ENCODE data around the gene DDHD1.

DDHD1 gene

DNA sequence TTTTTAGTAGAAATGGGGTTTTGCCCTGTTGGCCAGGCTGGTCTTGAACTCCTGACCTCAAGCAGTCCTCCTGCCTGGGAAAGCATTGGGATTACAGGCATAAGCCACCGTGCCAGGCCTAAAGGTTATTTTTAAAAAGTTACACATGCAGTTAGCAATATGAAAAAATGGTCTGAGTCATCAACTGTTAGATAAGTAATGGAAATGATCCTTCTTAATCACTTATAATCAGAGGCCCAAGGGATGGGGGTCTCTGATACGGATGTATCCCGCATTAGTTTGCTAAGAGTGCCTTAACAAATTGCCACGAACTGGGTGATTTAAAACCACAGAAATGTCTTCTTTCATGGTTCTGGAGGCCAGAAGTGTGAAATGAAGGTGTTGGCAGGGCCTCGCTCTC lies 148.1 kb downstream of the DDHD1 start:
- Histone ChIP-seq H3K4me2 (ENCODE audit: low read length, poor library complexity, severe bottlenecking) (no peak overlapping the region), H3K27me3 (ENCODE audit: control insufficient read depth in 1 of 2, insufficient read depth in 1 of 2, low read length in 2 of 2) (no peaks in the 10 kb centered on the region), H3K4ac (ENCODE audit: low read depth in 1 of 2, low read length in 2 of 2) (no peak overlapping the region), H4K91ac (ENCODE audit: low read length) (no peak overlapping the region), H3K9me3 (ENCODE audit: control insufficient read depth, low read length) (no peaks in the 10 kb centered on the region), H3K4me3 (ENCODE audit: insufficient read depth in 1 of 2, low read depth in 1 of 2, low read length in 2 of 2) (no peak overlapping the region), H4K8ac (ENCODE audit: low read length) (no peak overlapping the region), H3K18ac (ENCODE audit: low read depth in 1 of 2, low read length in 2 of 2) (no peak overlapping the region), H3K23ac (ENCODE audit: low read length in 2 of 2) (no peak overlapping the region), H2BK15ac (ENCODE audit: low read depth, poor library complexity, severe bottlenecking) (no peak overlapping the region), H3K36me3 (ENCODE audit: control insufficient read depth in 1 of 2, insufficient read depth in 2 of 2, low read depth in 1 of 2, low read length in 2 of 2) (no peaks in the 10 kb centered on the region), H3K14ac (ENCODE audit: low read length in 2 of 2) (no peak overlapping the region), H2AK5ac (ENCODE audit: low read length, severe bottlenecking) (no peak overlapping the region), H2BK12ac (ENCODE audit: low read length in 2 of 2) (no peak overlapping the region), H2BK5ac (ENCODE audit: low read depth, low read length, poor library complexity, severe bottlenecking) (no peak overlapping the region), H3K4me1 (ENCODE audit: control insufficient read depth, insufficient read depth, low read depth, low read length) (peaks cover 3% of the 10 kb centered on the region), H3K27ac (ENCODE audit: low read length, poor library complexity, severe bottlenecking) (no peak overlapping the region), H3K9ac (ENCODE audit: low read length) (no peak overlapping the region), H2BK120ac (ENCODE audit: low read depth, low read length) (no peak overlapping the region), H2AFZ (ENCODE audit: low read depth, low read length) (no peak overlapping the region), H3K79me1 (replicated peaks; ENCODE audit: low read length, poor library complexity, severe bottlenecking) (no peaks in the 10 kb centered on the region)
- 91% methylated on average over 4 of the region's 5 CpGs for WGBS
- no peak for DNase-seq

DNA sequence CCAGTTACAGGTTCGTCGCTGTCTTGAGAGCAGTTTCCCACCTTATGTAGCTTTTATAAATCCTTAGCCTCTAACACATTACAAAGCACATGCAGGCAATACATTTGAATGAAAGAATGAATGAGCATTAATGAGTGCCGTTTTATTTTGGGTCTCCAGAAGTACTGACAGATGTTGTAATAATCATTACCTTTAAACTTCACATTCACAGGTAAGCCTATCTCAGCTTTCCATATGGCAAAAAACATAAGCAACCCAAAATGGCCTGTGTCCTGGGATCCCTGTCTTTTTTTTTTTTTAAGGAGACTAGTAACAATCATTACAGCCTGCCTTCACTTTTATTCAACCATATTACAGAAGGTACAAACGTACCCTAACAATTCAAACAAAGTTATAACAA lies 149.3 kb downstream of the DDHD1 start:
- H3K27ac ChIP-seq (ENCODE audit: low read length, poor library complexity, severe bottlenecking): no peak overlapping the region
- no peak overlapping the region for H2BK12ac ChIP-seq (ENCODE audit: low read length in 2 of 2)
- WGBS: 100% methylated on average over 1 of the region's 4 CpGs
- no peak overlapping the region for H2AFZ ChIP-seq (ENCODE audit: low read depth, low read length)
- H3K9ac ChIP-seq (ENCODE audit: low read length): no peak overlapping the region
- H2BK120ac ChIP-seq (ENCODE audit: low read depth, low read length): no peak overlapping the region
- H3K9me3 ChIP-seq (ENCODE audit: control insufficient read depth, low read length): no peaks in the 10 kb centered on the region
- H4K8ac ChIP-seq (ENCODE audit: low read length): no peak overlapping the region
- H3K27me3 ChIP-seq (ENCODE audit: control insufficient read depth in 1 of 2, insufficient read depth in 1 of 2, low read length in 2 of 2): no peaks in the 10 kb centered on the region
- no peak overlapping the region for H2AK5ac ChIP-seq (ENCODE audit: low read length, severe bottlenecking)
- no peak overlapping the region for H3K4me3 ChIP-seq (ENCODE audit: insufficient read depth in 1 of 2, low read depth in 1 of 2, low read length in 2 of 2)
- H3K14ac ChIP-seq (ENCODE audit: low read length in 2 of 2): no peak overlapping the region
- H3K4ac ChIP-seq (ENCODE audit: low read depth in 1 of 2, low read length in 2 of 2): no peak overlapping the region
- no peak for DNase-seq
- peaks cover 3% of the 10 kb centered on the region for H3K4me1 ChIP-seq (ENCODE audit: control insufficient read depth, insufficient read depth, low read depth, low read length)
- no peak overlapping the region for H2BK5ac ChIP-seq (ENCODE audit: low read depth, low read length, poor library complexity, severe bottlenecking)
- H3K36me3 ChIP-seq (ENCODE audit: control insufficient read depth in 1 of 2, insufficient read depth in 2 of 2, low read depth in 1 of 2, low read length in 2 of 2): no peaks in the 10 kb centered on the region
- H3K18ac ChIP-seq (ENCODE audit: low read depth in 1 of 2, low read length in 2 of 2): no peak overlapping the region
- no peak overlapping the region for H4K91ac ChIP-seq (ENCODE audit: low read length)
- H3K79me1 ChIP-seq (replicated peaks; ENCODE audit: low read length, poor library complexity, severe bottlenecking): no peaks in the 10 kb centered on the region
- no peak overlapping the region for H3K4me2 ChIP-seq (ENCODE audit: low read length, poor library complexity, severe bottlenecking)
- no peak overlapping the region for H2BK15ac ChIP-seq (ENCODE audit: low read depth, poor library complexity, severe bottlenecking)
- H3K23ac ChIP-seq (ENCODE audit: low read length in 2 of 2): no peak overlapping the region

DNA sequence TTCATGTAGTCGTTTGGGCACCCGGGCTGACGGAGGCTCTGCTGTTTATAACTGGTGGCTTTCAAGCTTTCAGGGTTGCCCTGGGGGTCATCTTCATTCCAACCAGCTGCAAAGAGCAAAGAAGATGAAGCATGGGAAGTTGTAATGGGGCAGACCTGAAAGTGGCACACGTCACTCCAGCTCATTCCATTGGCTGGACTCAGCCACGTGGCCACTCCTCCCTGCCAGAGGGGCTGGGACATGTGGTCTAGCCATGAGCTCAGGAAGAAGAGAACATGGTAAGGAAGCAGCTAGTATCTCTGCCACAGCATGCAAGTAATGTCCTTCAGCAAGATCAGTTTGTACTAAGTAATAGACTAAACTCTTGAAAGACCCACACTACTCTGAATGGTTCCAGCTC lies 150.5 kb downstream of the DDHD1 start:
- H3K4ac ChIP-seq (ENCODE audit: low read depth in 1 of 2, low read length in 2 of 2): no peak overlapping the region

DNA sequence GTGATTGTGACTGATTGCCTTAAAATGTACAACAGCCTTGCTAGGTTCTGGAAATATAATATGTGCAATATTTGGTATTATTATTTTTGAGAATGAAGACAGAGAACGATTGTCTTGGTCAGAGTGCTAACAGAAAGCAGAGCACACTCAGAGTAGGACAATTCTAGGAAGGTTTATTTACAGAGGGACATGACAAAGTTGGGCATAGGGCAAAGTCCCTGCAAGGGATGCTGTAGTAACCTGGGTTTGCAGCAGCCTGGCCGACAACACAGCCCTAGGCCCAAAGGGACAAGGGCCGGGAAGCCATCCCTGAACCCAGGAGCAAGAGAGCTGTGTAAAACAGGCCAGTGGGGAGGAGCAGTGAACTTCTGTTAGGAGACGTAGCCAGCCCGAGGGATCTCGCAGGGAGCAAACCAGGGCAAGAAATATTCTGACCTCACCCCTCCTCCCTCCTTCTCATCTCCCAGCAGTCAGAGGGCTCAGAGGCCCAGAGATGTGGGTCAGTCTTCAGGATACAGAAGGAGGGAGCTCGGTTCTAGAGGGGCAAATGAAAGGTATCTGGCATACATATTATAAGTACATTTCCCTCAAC lies 151.2 kb downstream of the DDHD1 start:
- Histone ChIP-seq H3K27me3 (ENCODE audit: control insufficient read depth in 1 of 2, insufficient read depth in 1 of 2, low read length in 2 of 2) (no peaks in the 10 kb centered on the region), H3K79me1 (replicated peaks; ENCODE audit: low read length, poor library complexity, severe bottlenecking) (no peaks in the 10 kb centered on the region), H2AFZ (ENCODE audit: low read depth, low read length) (no peak overlapping the region), H3K9ac (ENCODE audit: low read length) (peak overlapping the region; percentile 42), H3K27ac (ENCODE audit: low read length, poor library complexity, severe bottlenecking) (no peak overlapping the region), H3K4ac (ENCODE audit: low read depth in 1 of 2, low read length in 2 of 2) (peak overlapping the region; percentile 4 to 24), H2BK5ac (ENCODE audit: low read depth, low read length, poor library complexity, severe bottlenecking) (no peak overlapping the region), H2BK120ac (ENCODE audit: low read depth, low read length) (no peak overlapping the region), H3K14ac (ENCODE audit: low read length in 2 of 2) (no peak overlapping the region), H2BK12ac (ENCODE audit: low read length in 2 of 2) (peak overlapping the region in 1 of 2 experiments; percentile 4), H4K8ac (ENCODE audit: low read length) (peak overlapping the region; percentile 62), H3K4me3 (ENCODE audit: insufficient read depth in 1 of 2, low read depth in 1 of 2, low read length in 2 of 2) (peak overlapping the region in 1 of 2 experiments; percentile 5), H3K18ac (ENCODE audit: low read depth in 1 of 2, low read length in 2 of 2) (peak overlapping the region in 1 of 2 experiments; percentile 81), H2AK5ac (ENCODE audit: low read length, severe bottlenecking) (no peak overlapping the region), H3K4me2 (ENCODE audit: low read length, poor library complexity, severe bottlenecking) (peak overlapping the region; percentile 45), H2BK15ac (ENCODE audit: low read depth, poor library complexity, severe bottlenecking) (no peak overlapping the region), H3K4me1 (ENCODE audit: control insufficient read depth, insufficient read depth, low read depth, low read length) (peaks cover 3% of the 10 kb centered on the region), H3K23ac (ENCODE audit: low read length in 2 of 2) (no peak overlapping the region), H4K91ac (ENCODE audit: low read length) (peak overlapping the region; percentile 78), H3K9me3 (ENCODE audit: control insufficient read depth, low read length) (no peaks in the 10 kb centered on the region), H3K36me3 (ENCODE audit: control insufficient read depth in 1 of 2, insufficient read depth in 2 of 2, low read depth in 1 of 2, low read length in 2 of 2) (no peaks in the 10 kb centered on the region)
- DNase-seq: no peak
- WGBS: 92% methylated on average over 3 of the region's 7 CpGs

More for the DNA sequence above, 150.5 kb downstream of the DDHD1 start:
- no peak overlapping the region for H3K4me3 ChIP-seq (ENCODE audit: insufficient read depth in 1 of 2, low read depth in 1 of 2, low read length in 2 of 2)
- H3K36me3 ChIP-seq (ENCODE audit: control insufficient read depth in 1 of 2, insufficient read depth in 2 of 2, low read depth in 1 of 2, low read length in 2 of 2): no peaks in the 10 kb centered on the region
- H4K91ac ChIP-seq (ENCODE audit: low read length): no peak overlapping the region
- no peak overlapping the region for H3K14ac ChIP-seq (ENCODE audit: low read length in 2 of 2)
- H2AFZ ChIP-seq (ENCODE audit: low read depth, low read length): no peak overlapping the region
- no peak overlapping the region for H3K23ac ChIP-seq (ENCODE audit: low read length in 2 of 2)
- H3K79me1 ChIP-seq (replicated peaks; ENCODE audit: low read length, poor library complexity, severe bottlenecking): no peaks in the 10 kb centered on the region
- 55% methylated on average over 5 of the region's 5 CpGs for WGBS
- H3K9me3 ChIP-seq (ENCODE audit: control insufficient read depth, low read length): no peaks in the 10 kb centered on the region
- H2BK15ac ChIP-seq (ENCODE audit: low read depth, poor library complexity, severe bottlenecking): no peak overlapping the region
- H4K8ac ChIP-seq (ENCODE audit: low read length): no peak overlapping the region
- no peak overlapping the region for H3K27ac ChIP-seq (ENCODE audit: low read length, poor library complexity, severe bottlenecking)
- no peak overlapping the region for H2BK5ac ChIP-seq (ENCODE audit: low read depth, low read length, poor library complexity, severe bottlenecking)
- H2AK5ac ChIP-seq (ENCODE audit: low read length, severe bottlenecking): no peak overlapping the region
- H3K9ac ChIP-seq (ENCODE audit: low read length): no peak overlapping the region
- peak; percentile 74 for DNase-seq
- H2BK120ac ChIP-seq (ENCODE audit: low read depth, low read length): no peak overlapping the region
- no peaks in the 10 kb centered on the region for H3K27me3 ChIP-seq (ENCODE audit: control insufficient read depth in 1 of 2, insufficient read depth in 1 of 2, low read length in 2 of 2)
- H3K4me1 ChIP-seq (ENCODE audit: control insufficient read depth, insufficient read depth, low read depth, low read length): peaks cover 3% of the 10 kb centered on the region
- no peak overlapping the region for H2BK12ac ChIP-seq (ENCODE audit: low read length in 2 of 2)
- no peak overlapping the region for H3K4me2 ChIP-seq (ENCODE audit: low read length, poor library complexity, severe bottlenecking)
- H3K18ac ChIP-seq (ENCODE audit: low read depth in 1 of 2, low read length in 2 of 2): no peak overlapping the region
